NT2/D1 (cell line): ENCODE results near the gene SIN3A.

ENCODE experiments used
- SUZ12 ChIP-seq: IDR thresholded peaks from 2 replicates; pipeline ENCODE4 v1.6.1; 2011; ENCODE audit not compliant: insufficient read length, insufficient read depth; ENCODE audit errors: extremely low read depth
- ZNF274 ChIP-seq: IDR thresholded peaks from 2 replicates; pipeline ENCODE4 v1.6.1; 2011; ENCODE audit warnings: mild to moderate bottlenecking, low read depth, low read length

- TF ChIP-seq SUZ12 (no peak), ZNF274 (no peak)
Measured at GRCh38 chr15:75364881-75365280, 86.6 kb downstream of the SIN3A start.
